Omental fat pad (tissue), 4 donors: ENCODE measurements around the gene NPAS3. TPM values are rescaled to one million over a fixed set of nuclear protein-coding genes. Genes with fewer than 3 reads are reported as not detected.

Experiments
- ATAC-seq: fragments of 150-250 bp; one replicate; pipeline ENCODE4 v1.9.1; 2016; ENCODE audit warnings: mild to moderate bottlenecking, moderate library complexity; ENCODE audit not compliant: low FRiP score
- DNase-seq: peaks from one replicate; pipeline ENCODE4 v3.0.0-alpha.2; 2019; ENCODE audit warnings: low spot score
- CTCF ChIP-seq, 3 donors: fragments of 450-650 bp; IDR thresholded peaks; one replicate each; pipeline ENCODE4 v1.5.1; 2016 to 2017; ENCODE audit warnings: antibody characterized with exemption in 3 of 3, mild to moderate bottlenecking in 3 of 3, moderate library complexity in 2 of 3
- total RNA-seq, 4 donors: library from RNA; depleted of rRNA; stranded (reverse); fragments of >200 nt; gene quantifications; one replicate each; pipeline ENCODE4 v1.1.0, GENCODE V29; 2016

The NPAS3 gene
- total RNA-seq, 4 donors from 2014 or later = 0.79 to 6.0 (median 2.5) TPM

- DNase-seq = no peak
- TF ChIP-seq CTCF (IDR thresholded peaks at IDR 0.05) = no peak
- ATAC-seq = no peak
Observed at GRCh38 chr14:33561488-33562175, 623.0 kb downstream of the NPAS3 start.

DNA sequence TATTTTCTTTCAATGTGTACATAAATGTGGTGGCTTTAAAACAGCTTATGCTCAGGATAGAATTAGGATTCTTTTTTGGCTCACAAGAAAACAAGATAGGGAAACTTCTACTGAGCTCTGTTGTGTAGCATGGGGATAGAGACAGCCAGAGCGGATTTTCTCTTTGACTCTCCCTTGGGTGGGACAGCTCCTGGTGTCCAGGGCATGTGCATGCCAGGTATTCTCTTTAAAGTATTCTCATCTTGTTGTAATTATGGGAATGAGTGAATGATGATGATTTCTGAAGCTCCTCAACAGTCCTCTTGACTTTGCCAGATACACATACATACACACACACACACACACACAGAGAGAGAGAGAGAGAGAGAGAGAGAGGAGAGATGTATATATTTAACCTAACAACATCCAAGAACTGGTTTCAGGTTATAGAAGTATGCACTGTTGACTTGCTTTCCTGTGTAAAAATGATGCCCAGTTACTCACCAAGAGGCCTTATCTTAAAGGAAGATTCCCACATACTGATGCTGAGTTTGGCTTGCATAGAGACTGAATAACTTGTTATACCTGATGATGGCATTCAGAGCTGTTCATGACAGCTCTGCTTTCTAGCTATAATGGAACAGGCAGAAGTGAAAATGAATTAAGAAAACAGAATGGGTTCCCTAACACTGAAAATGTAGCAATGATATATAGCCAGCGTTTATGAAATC, 624.7 kb downstream of the NPAS3 start:
- ATAC-seq = no peak
- DNase-seq = no peak
- no peak for TF ChIP-seq CTCF (IDR thresholded peaks at IDR 0.05)

GRCh38 chr14:33563901-33564197, 625.2 kb downstream of the NPAS3 start:
- no peak for ATAC-seq
- no peak for DNase-seq
- TF ChIP-seq CTCF (IDR thresholded peaks at IDR 0.05) = no peak

DNA sequence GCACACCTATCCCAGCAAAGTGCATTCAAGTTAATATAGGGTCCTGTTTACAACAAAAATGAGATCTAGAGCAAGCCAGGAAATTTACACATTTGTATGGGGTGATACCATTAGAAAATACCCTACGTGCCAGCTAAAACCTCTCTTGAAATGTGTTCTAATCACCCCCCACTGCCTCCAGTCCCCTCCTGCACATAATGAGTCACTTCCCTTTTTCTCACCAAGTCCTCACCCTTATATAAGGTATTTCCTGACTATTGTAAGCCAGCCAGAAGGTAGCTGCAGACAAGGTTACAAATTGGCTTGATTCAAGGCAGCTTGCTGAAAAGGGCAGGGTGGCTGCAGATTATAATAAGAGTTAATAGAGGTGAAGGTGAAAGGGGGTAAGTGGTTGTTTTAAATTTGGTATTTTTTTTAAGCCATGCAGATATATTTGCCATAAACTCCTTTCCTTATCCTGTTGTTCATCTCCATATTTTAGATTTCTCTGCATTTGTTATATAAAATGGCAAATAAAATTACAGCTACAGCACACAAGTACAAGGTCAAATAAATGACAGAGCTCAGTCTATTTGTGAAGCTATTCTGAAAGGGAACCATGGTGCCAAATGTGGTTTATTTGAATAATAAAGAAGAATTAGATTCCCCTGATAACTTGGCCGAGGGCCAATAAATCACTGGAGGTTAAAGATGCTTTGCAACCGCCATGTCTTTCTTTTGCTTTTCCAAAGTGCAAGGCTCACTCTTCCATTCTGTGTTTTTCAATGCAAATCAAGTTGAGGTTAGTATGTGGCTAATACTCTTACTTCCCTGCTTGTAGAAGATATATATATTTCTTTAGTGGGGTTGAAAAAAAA, 626.3 kb downstream of the NPAS3 start:
- TF ChIP-seq CTCF (IDR thresholded peaks at IDR 0.05) = no peak
- ATAC-seq = peak; percentile 73
- no peak for DNase-seq

DNA sequence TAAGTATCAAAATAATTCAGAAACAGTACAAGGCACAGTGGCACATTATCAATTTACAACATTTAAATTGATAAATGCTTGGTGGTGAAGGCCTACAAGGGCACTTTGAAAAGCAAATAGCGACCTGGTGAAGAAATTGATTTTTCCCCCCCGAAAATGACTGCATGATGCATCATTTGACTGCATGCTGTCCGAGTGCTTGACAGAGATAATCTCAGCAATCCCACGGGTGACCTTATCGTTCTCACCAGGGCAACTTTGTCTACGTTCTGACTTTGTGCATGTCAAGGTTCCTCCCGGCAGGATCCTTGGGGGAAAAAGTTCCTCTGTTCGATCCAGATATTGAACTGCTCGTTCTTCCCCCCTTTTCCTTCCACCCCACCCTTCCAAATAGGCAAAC, 627.4 kb downstream of the NPAS3 start:
- no peak for TF ChIP-seq CTCF (IDR thresholded peaks at IDR 0.05)
- ATAC-seq = no peak
- DNase-seq = no peak

DNA sequence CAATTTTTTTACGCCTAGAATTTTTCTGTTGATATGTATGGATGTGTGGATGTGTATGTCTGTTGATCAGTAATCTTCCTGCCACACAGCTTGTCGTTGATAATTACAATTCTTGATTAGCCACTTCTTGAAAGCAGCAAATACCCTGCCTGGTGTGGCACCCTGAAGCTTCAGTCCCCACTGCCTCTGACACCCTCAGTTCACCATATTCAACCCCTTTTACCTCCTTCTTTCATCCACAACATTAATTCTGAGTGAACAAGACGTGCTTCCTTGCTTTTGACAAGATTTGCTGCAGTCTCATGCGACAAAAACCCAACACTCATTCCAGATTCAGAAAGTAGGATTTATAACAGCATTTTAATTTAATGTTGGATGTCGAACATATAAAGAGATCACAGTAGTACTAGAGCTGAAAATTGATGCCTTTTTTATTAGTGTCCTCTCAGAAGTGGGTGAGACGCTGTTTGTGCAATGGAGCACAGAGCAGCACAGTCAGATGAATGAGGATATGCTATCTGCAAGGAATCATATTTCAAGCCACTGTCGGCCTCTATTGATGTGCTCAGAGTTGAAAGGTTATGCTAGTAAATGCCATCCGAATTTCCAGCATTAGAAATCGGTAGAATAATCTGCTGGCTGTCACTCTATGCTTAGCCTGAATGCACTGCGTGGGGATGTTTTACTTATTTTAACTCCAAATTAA, 628.5 kb downstream of the NPAS3 start:
- DNase-seq (no peak), ATAC-seq (no peak)
- TF ChIP-seq CTCF (IDR thresholded peaks at IDR 0.05) = no peak
